Fibroblast of lung (primary cell): Measurements from ENCODE around the gene CDNF. TPM values are rescaled to one million over a fixed set of nuclear protein-coding genes. Genes with fewer than 3 reads are reported as not detected.
"Not testable (repeated sequence)": the region's sequence is repeated elsewhere in the genome, so short reads cannot be mapped to it uniquely, and the experiment has no call there.

Experiments
- DNase-seq, 2 donors: peaks; one replicate each; pipeline versions ENCODE4 v3.0.0 to v3.0.0-alpha.2; 2010; ENCODE audit warnings: low read depth in 2 of 2
- H2AFZ ChIP-seq: 2 replicates; pipeline ENCODE4 v1.5.1; 2012; ENCODE audit warnings: low read length, control low read depth, inconsistent platforms
- H3K27ac ChIP-seq: 2 replicates; pipeline ENCODE4 v1.5.1; 2011; ENCODE audit warnings: low read length, control low read depth; ENCODE audit not compliant: insufficient read depth
- H3K27me3 ChIP-seq: 2 replicates; pipeline ENCODE4 v1.5.1; 2011; ENCODE audit warnings: mild to moderate bottlenecking, low read length; ENCODE audit not compliant: control insufficient read depth, insufficient read depth
- H3K36me3 ChIP-seq: 2 replicates; pipeline ENCODE4 v1.5.1; 2011; ENCODE audit warnings: low read length; ENCODE audit not compliant: control insufficient read depth, insufficient read depth
- H3K4me1 ChIP-seq: 2 replicates; pipeline ENCODE4 v1.5.1; 2011; ENCODE audit warnings: low read length; ENCODE audit not compliant: control insufficient read depth, insufficient read depth; ENCODE audit errors: extremely low read depth
- H3K4me2 ChIP-seq: 2 replicates; pipeline ENCODE4 v1.5.1; 2011; ENCODE audit warnings: low read length, control low read depth; ENCODE audit not compliant: insufficient read depth; ENCODE audit errors: extremely low read depth
- H3K4me3 ChIP-seq, 4 experiments: fragments of 200-600 bp in 1 of 4; sonication (generic) in 1 of 4; replicated peaks in 1 of 4; 2 replicates each; pipeline ENCODE4 v1.5.1; 2011 to 2016; ENCODE audit warnings: low read length in 4 of 4, low read depth in 3 of 4, mild to moderate bottlenecking in 3 of 4, control low read depth in 2 of 4, inconsistent platforms in 1 of 4, mixed read lengths in 1 of 4; ENCODE audit not compliant: insufficient read depth in 1 of 4; ENCODE audit errors: control extremely low read depth in 1 of 4
- H3K79me2 ChIP-seq: 2 replicates; pipeline ENCODE4 v1.5.1; 2012; ENCODE audit warnings: mild to moderate bottlenecking, low read length, inconsistent platforms; ENCODE audit not compliant: control insufficient read depth, insufficient read depth
- H3K9ac ChIP-seq: 2 replicates; pipeline ENCODE4 v1.5.1; 2011; ENCODE audit warnings: mild to moderate bottlenecking, low read length, control low read depth; ENCODE audit not compliant: insufficient read depth
- H3K9me3 ChIP-seq: 2 replicates; pipeline ENCODE4 v1.5.1; 2012; ENCODE audit warnings: low read depth, low read length; ENCODE audit not compliant: control insufficient read depth, insufficient read depth
- H4K20me1 ChIP-seq: 2 replicates; pipeline ENCODE4 v1.5.1; 2011; ENCODE audit warnings: low read length; ENCODE audit not compliant: control insufficient read depth, insufficient read depth; ENCODE audit errors: extremely low read depth
- CTCF ChIP-seq, 2 donors: IDR thresholded peaks in 1 of 2; conservative IDR thresholded peaks in 1 of 2; 1 replicate in 1 of 2; 2 replicates in 1 of 2; pipeline ENCODE4 v1.5.1; 2011 to 2012; ENCODE audit warnings: low read length in 2 of 2, control low read depth in 1 of 2, inconsistent platforms in 1 of 2, low read depth in 1 of 2, mild to moderate bottlenecking in 1 of 2
- EZH2 ChIP-seq: IDR thresholded peaks from 2 replicates; pipeline ENCODE4 v1.5.1; 2012; ENCODE audit warnings: low read length, control low read depth, mild to moderate bottlenecking; ENCODE audit errors: missing control alignments
- polyA plus RNA-seq, 2 donors: library from polyadenylated mRNA; depleted of rRNA in 1 of 2; stranded (reverse) in 1 of 2; unstranded in 1 of 2; fragments of >200 nt; gene quantifications; 2 replicates each; pipeline ENCODE4 v1.2.1, GENCODE V29; 2011 to 2012; ENCODE audit warnings: missing spikeins in 1 of 2
- total RNA-seq: library from RNA; depleted of rRNA; stranded (reverse); fragments of >200 nt; gene quantifications from 2 replicates; pipeline ENCODE4 v1.2.1, GENCODE V29; 2014

CDNF gene
- total and polyA plus RNA-seq, 2 donors (not counting 1 experiment from before 2014, with no cell fraction given): 1.2 to 3.4 TPM

GRCh38 chr10:14820775-14821154, 17.1 kb downstream of the CDNF start:
- no peak overlapping the region for H2AFZ ChIP-seq
- peak overlapping the region; percentile 73 for H3K27ac ChIP-seq

GRCh38 chr10:14820010-14820774, 17.6 kb downstream of the CDNF start:
- no peak for TF ChIP-seq EZH2
- TF ChIP-seq CTCF (conservative IDR thresholded peaks at IDR 0.05 in 1 of 2, IDR thresholded peaks at IDR 0.05 in 1 of 2; ENCODE audit: low read depth in 1 of 2, low read length in 2 of 2): peak in 1 of 2 donors; percentile 9
- Histone ChIP-seq H3K4me3 (no peak overlapping the region), H3K79me2 (no peaks in the 10 kb centered on the region), H3K9ac (no peak overlapping the region), H3K4me1 (peaks cover 2% of the 10 kb centered on the region), H4K20me1 (no peaks in the 10 kb centered on the region), H3K36me3 (no peaks in the 10 kb centered on the region), H3K27me3 (no peaks in the 10 kb centered on the region), H3K27ac (peak overlapping the region; percentile 73), H2AFZ (no peak overlapping the region), H3K4me2 (peak overlapping the region; percentile 21), H3K9me3 (no peaks in the 10 kb centered on the region)
- peak; percentile 91 to 93 for DNase-seq

More at GRCh38 chr10:14820775-14821154, 17.1 kb downstream of the CDNF start:
- Histone ChIP-seq H4K20me1 (no peaks in the 10 kb centered on the region), H3K4me2 (no peak overlapping the region), H3K27me3 (no peaks in the 10 kb centered on the region), H3K4me3 (no peak overlapping the region), H3K4me1 (peaks cover 2% of the 10 kb centered on the region), H3K79me2 (no peaks in the 10 kb centered on the region), H3K9me3 (no peaks in the 10 kb centered on the region), H3K36me3 (no peaks in the 10 kb centered on the region), H3K9ac (no peak overlapping the region)
- TF ChIP-seq CTCF (conservative IDR thresholded peaks at IDR 0.05 in 1 of 2, IDR thresholded peaks at IDR 0.05 in 1 of 2; ENCODE audit: low read depth in 1 of 2, low read length in 2 of 2): no peak
- no peak for TF ChIP-seq EZH2
- no peak for DNase-seq

GRCh38 chr10:14816717-14817116, 21.1 kb downstream of the CDNF start:
- not testable (repeated sequence) for DNase-seq, H3K36me3 ChIP-seq, H3K4me3 ChIP-seq, H4K20me1 ChIP-seq, H3K27ac ChIP-seq, H3K27me3 ChIP-seq, H3K9ac ChIP-seq, H3K79me2 ChIP-seq, H3K4me1 ChIP-seq, H3K4me2 ChIP-seq, H3K9me3 ChIP-seq, H2AFZ ChIP-seq
